ENCODE measurements around the gene TCAP.

DNA sequence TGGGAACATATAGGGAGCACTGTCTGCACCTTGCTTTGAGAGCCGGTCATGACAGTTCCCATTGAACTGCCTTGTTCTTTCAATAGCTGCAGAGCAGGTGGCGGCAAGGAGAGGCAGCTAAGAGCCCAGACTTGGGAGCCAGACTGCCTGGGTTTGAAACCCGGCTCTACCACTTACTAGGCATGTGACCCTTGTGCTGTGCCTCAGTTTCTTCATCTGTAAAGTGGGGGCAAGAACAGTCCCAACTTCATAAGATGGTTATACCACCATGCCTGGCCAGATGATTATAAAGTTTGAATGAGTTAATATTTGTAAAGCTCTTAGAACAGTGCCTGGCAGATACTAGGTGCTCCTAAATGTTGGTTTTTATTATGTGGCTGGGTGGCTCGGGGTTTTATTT, 49.1 kb downstream of the TCAP start:
- TF ChIP-seq CTCF (IDR thresholded peaks at IDR 0.05) (no peak), POLR2A (IDR thresholded peaks at IDR 0.05) (no peak)
